DOHH2 (cell line): Measurements from ENCODE around the gene PHF24.

ENCODE experiments used
- H3F3A ChIP-seq: fragments of 200-600 bp; sonication (generic), shearing (Covaris generic); 2 replicates; pipeline ENCODE4 v1.6.0; 2016; ENCODE audit warnings: antibody characterized with exemption, mild to moderate bottlenecking; ENCODE audit not compliant: control insufficient read depth, insufficient read depth
- H3K27ac ChIP-seq: fragments of 200-600 bp; sonication (generic); 2 replicates; pipeline ENCODE4 v1.5.1; 2014; ENCODE audit warnings: low read depth, mild to moderate bottlenecking, low read length, moderate library complexity
- H3K27me3 ChIP-seq: fragments of 200-600 bp; sonication (generic); 2 replicates; pipeline ENCODE4 v1.6.1; 2014; ENCODE audit warnings: mild to moderate bottlenecking, low read length, mixed read lengths; ENCODE audit not compliant: control insufficient read depth
- H3K36me3 ChIP-seq: fragments of 200-600 bp; sonication (generic); 2 replicates; pipeline ENCODE4 v1.6.1; 2014; ENCODE audit warnings: mild to moderate bottlenecking, low read length, moderate library complexity, mixed read lengths; ENCODE audit not compliant: control insufficient read depth
- H3K4me1 ChIP-seq: fragments of 200-600 bp; sonication (generic); 2 replicates; pipeline ENCODE4 v1.6.1; 2014; ENCODE audit warnings: mild to moderate bottlenecking, low read length, mixed read lengths; ENCODE audit not compliant: control insufficient read depth
- H3K4me2 ChIP-seq: fragments of 200-600 bp; sonication (generic); 2 replicates; pipeline ENCODE4 v1.6.0; 2014; ENCODE audit warnings: mild to moderate bottlenecking, low read length, moderate library complexity
- H3K4me3 ChIP-seq: fragments of 200-600 bp; sonication (generic); 2 replicates; pipeline ENCODE4 v1.5.1; 2014; ENCODE audit warnings: mild to moderate bottlenecking, low read length, mixed read lengths
- H3K79me2 ChIP-seq: fragments of 200-600 bp; sonication (generic); 2 replicates; pipeline ENCODE4 v1.6.1; 2014; ENCODE audit warnings: mild to moderate bottlenecking, low read length, mixed read lengths; ENCODE audit not compliant: control insufficient read depth
- H3K9me2 ChIP-seq: fragments of 200-600 bp; sonication (generic); replicated peaks from 2 replicates; pipeline ENCODE4 v1.6.1; 2014; ENCODE audit warnings: mild to moderate bottlenecking, low read length, mixed read lengths; ENCODE audit not compliant: control insufficient read depth
- H3K9me3 ChIP-seq: fragments of 200-600 bp; sonication (generic); 2 replicates; pipeline ENCODE4 v1.6.1; 2014; ENCODE audit warnings: antibody characterized with exemption, low read length, mixed read lengths; ENCODE audit not compliant: control insufficient read depth, insufficient read depth
- H4K20me1 ChIP-seq: fragments of 200-600 bp; sonication (generic); 2 replicates; pipeline ENCODE4 v1.6.0; 2014; ENCODE audit warnings: low read depth, mild to moderate bottlenecking, antibody characterized with exemption, low read length, moderate library complexity; ENCODE audit not compliant: control insufficient read depth, insufficient read depth
- CTCF ChIP-seq: fragments of 200-600 bp; sonication (generic); IDR thresholded peaks from one replicate; pipeline ENCODE4 v1.5.1; 2014; ENCODE audit warnings: antibody characterized with exemption, mild to moderate bottlenecking, low read depth, low read length; ENCODE audit not compliant: poor library complexity, severe bottlenecking
- EZH2phosphoT487 ChIP-seq: fragments of 200-600 bp; sonication (generic); IDR thresholded peaks from 2 replicates; pipeline ENCODE4 v1.6.1; 2017; ENCODE audit warnings: borderline replicate concordance, mild to moderate bottlenecking, antibody characterized with exemption, low read length, moderate library complexity, mixed read lengths

Gene PHF24

GRCh38 chr9:34994900-34995669 lies 37.0 kb downstream of the PHF24 start:
- Histone ChIP-seq H3K4me2 (no peak overlapping the region), H3K4me3 (no peak overlapping the region), H3F3A (no peaks in the 10 kb centered on the region), H3K36me3 (no peaks in the 10 kb centered on the region), H3K79me2 (no peaks in the 10 kb centered on the region), H3K27me3 (peaks cover 8% of the 10 kb centered on the region), H3K9me2 (no peaks in the 10 kb centered on the region), H3K27ac (no peak overlapping the region), H3K4me1 (peaks cover 9% of the 10 kb centered on the region), H3K9me3 (no peaks in the 10 kb centered on the region), H4K20me1 (no peaks in the 10 kb centered on the region)
- no peak for TF ChIP-seq EZH2phosphoT487

GRCh38 chr9:34995670-34996060 lies 37.6 kb downstream of the PHF24 start:
- Histone ChIP-seq H3K4me3 (no peak overlapping the region), H3K36me3 (no peaks in the 10 kb centered on the region), H3F3A (no peaks in the 10 kb centered on the region), H3K79me2 (no peaks in the 10 kb centered on the region), H3K27ac (no peak overlapping the region), H3K27me3 (peaks cover 4% of the 10 kb centered on the region; the same call in 1 of the 2 replicates), H3K9me3 (no peaks in the 10 kb centered on the region), H4K20me1 (no peaks in the 10 kb centered on the region), H3K4me1 (peaks cover 5% of the 10 kb centered on the region), H3K9me2 (no peaks in the 10 kb centered on the region), H3K4me2 (no peak overlapping the region)
- TF ChIP-seq CTCF (no peak), EZH2phosphoT487 (no peak)

GRCh38 chr9:34996181-34996904 lies 38.3 kb downstream of the PHF24 start:
- peaks cover 5% of the 10 kb centered on the region for H3K27me3 ChIP-seq
- H3F3A ChIP-seq: no peaks in the 10 kb centered on the region
- no peaks in the 10 kb centered on the region for H3K36me3 ChIP-seq
- no peaks in the 10 kb centered on the region for H3K9me3 ChIP-seq
- no peaks in the 10 kb centered on the region for H4K20me1 ChIP-seq
- H3K79me2 ChIP-seq: no peaks in the 10 kb centered on the region
- H3K4me3 ChIP-seq: no peak overlapping the region
- H3K4me1 ChIP-seq: peaks cover 5% of the 10 kb centered on the region
- no peak overlapping the region for H3K4me2 ChIP-seq
- TF ChIP-seq EZH2phosphoT487: no peak
- TF ChIP-seq CTCF: no peak
- H3K27ac ChIP-seq: no peak overlapping the region
- H3K9me2 ChIP-seq: no peaks in the 10 kb centered on the region

DNA sequence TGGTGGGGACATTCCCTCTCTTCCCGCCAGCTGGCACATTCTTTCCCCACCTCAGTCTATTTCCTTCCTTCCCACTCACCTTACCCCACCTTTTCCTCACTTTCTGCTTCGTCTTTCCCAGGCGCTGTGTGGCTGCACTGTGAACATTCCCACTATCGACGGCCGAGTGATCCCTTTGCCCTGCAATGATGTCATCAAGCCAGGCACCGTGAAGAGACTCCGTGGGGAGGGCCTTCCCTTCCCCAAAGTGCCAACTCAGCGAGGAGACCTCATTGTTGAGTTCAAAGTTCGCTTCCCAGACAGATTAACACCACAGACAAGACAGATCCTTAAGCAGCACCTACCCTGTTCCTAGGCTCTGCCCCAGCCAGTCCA lies 38.8 kb downstream of the PHF24 start:
- H3K4me3 ChIP-seq: no peak overlapping the region
- H3K36me3 ChIP-seq: no peaks in the 10 kb centered on the region
- H3K4me1 ChIP-seq: peaks cover 5% of the 10 kb centered on the region
- H3K27me3 ChIP-seq: peaks cover 6% of the 10 kb centered on the region
- H3K9me3 ChIP-seq: no peaks in the 10 kb centered on the region
- H3K9me2 ChIP-seq: no peaks in the 10 kb centered on the region
- TF ChIP-seq EZH2phosphoT487: no peak
- no peak overlapping the region for H3K27ac ChIP-seq
- no peaks in the 10 kb centered on the region for H3K79me2 ChIP-seq
- H3F3A ChIP-seq: no peaks in the 10 kb centered on the region
- H3K4me2 ChIP-seq: no peak overlapping the region
- no peaks in the 10 kb centered on the region for H4K20me1 ChIP-seq
